H9 (cell line): ENCODE measurements around the gene VPS39. TPM values are rescaled to one million over a fixed set of nuclear protein-coding genes. Genes with fewer than 3 reads are reported as not detected.

Experiments
- DNase-seq: peaks from one replicate; pipeline ENCODE4 v3.0.0-alpha.2; 2017
- H2AFZ ChIP-seq: one replicate; pipeline ENCODE4 v1.6.1; 2013; ENCODE audit warnings: mild to moderate bottlenecking, low read length, control low read depth, moderate library complexity
- H2AK5ac ChIP-seq: 2 replicates; pipeline ENCODE4 v1.6.1; 2013; ENCODE audit warnings: low read length, control low read depth, mixed read lengths; ENCODE audit not compliant: insufficient read length
- H2BK120ac ChIP-seq: one replicate; pipeline ENCODE4 v1.6.1; 2013; ENCODE audit warnings: low read depth, mild to moderate bottlenecking, low read length, control low read depth, inconsistent platforms; ENCODE audit not compliant: poor library complexity, severe bottlenecking
- H2BK12ac ChIP-seq: 2 replicates; pipeline ENCODE4 v1.6.1; 2013; ENCODE audit warnings: low read length, control low read depth, mixed read lengths, low read depth; ENCODE audit not compliant: insufficient read length
- H2BK15ac ChIP-seq: 2 replicates; pipeline ENCODE4 v1.6.1; 2013; ENCODE audit warnings: low read depth, low read length, control low read depth
- H2BK20ac ChIP-seq: one replicate; pipeline ENCODE4 v1.6.1; 2013; ENCODE audit warnings: low read depth, mild to moderate bottlenecking, low read length, control low read depth, inconsistent platforms; ENCODE audit not compliant: poor library complexity, severe bottlenecking
- H2BK5ac ChIP-seq: 2 replicates; pipeline ENCODE4 v1.6.1; 2013; ENCODE audit warnings: low read length, control low read depth, mixed read lengths; ENCODE audit not compliant: insufficient read length
- H3K14ac ChIP-seq: 2 replicates; pipeline ENCODE4 v1.6.1; 2013; ENCODE audit warnings: low read length, control low read depth; ENCODE audit not compliant: insufficient read depth
- H3K18ac ChIP-seq: 2 replicates; pipeline ENCODE4 v1.6.1; 2013; ENCODE audit warnings: low read depth, mild to moderate bottlenecking, mixed read lengths, low read length, control low read depth; ENCODE audit not compliant: insufficient read length
- H3K23ac ChIP-seq: 2 replicates; pipeline ENCODE4 v1.6.1; 2013; ENCODE audit warnings: low read length, control low read depth, mixed read lengths, low read depth; ENCODE audit not compliant: insufficient read length
- H3K23me2 ChIP-seq: 2 replicates; pipeline ENCODE4 v1.6.1; 2013; ENCODE audit warnings: low read depth, mild to moderate bottlenecking, mixed read lengths, low read length, control low read depth; ENCODE audit not compliant: insufficient read length, poor library complexity, severe bottlenecking
- H3K27ac ChIP-seq: 2 replicates; pipeline ENCODE4 v1.5.1; 2013; ENCODE audit warnings: low read length, control low read depth, mixed read lengths, low read depth; ENCODE audit not compliant: insufficient read length
- H3K27me3 ChIP-seq: 2 replicates; pipeline ENCODE4 v1.6.1; 2013; ENCODE audit warnings: low read length, control low read depth, inconsistent platforms; ENCODE audit not compliant: insufficient read depth
- H3K4ac ChIP-seq: 2 replicates; pipeline ENCODE4 v1.6.1; 2013; ENCODE audit warnings: low read depth, mild to moderate bottlenecking, control low read depth, inconsistent platforms, low read length, moderate library complexity
- H3K4me1 ChIP-seq: 2 replicates; pipeline ENCODE4 v1.6.1; 2013; ENCODE audit warnings: low read length, control low read depth, inconsistent platforms; ENCODE audit not compliant: insufficient read depth
- H3K4me2 ChIP-seq: 2 replicates; pipeline ENCODE4 v1.6.1; 2013; ENCODE audit warnings: low read length, control low read depth, mixed read lengths; ENCODE audit not compliant: insufficient read length, insufficient read depth
- H3K56ac ChIP-seq: 2 replicates; pipeline ENCODE4 v1.6.1; 2013; ENCODE audit warnings: low read depth, mild to moderate bottlenecking, mixed read lengths, low read length, control low read depth; ENCODE audit not compliant: insufficient read length
- H3K79me1 ChIP-seq: 2 replicates; pipeline ENCODE4 v1.6.1; 2013; ENCODE audit warnings: low read depth, mild to moderate bottlenecking, moderate library complexity, low read length, control low read depth, inconsistent platforms; ENCODE audit not compliant: insufficient read depth, poor library complexity, severe bottlenecking
- H3K79me2 ChIP-seq: 2 replicates; pipeline ENCODE4 v1.6.1; 2013; ENCODE audit warnings: low read length, control low read depth, inconsistent platforms; ENCODE audit not compliant: insufficient read depth
- H3K9ac ChIP-seq: 2 replicates; pipeline ENCODE4 v1.6.1; 2013; ENCODE audit warnings: low read length, control low read depth, mixed read lengths; ENCODE audit not compliant: insufficient read length; ENCODE audit errors: extremely low read depth
- H3K9me3 ChIP-seq: one replicate; pipeline ENCODE4 v1.6.1; 2013; ENCODE audit warnings: low read depth, low read length, inconsistent platforms; ENCODE audit not compliant: control insufficient read depth
- H3T11ph ChIP-seq: one replicate; pipeline ENCODE4 v1.6.1; 2013; ENCODE audit warnings: mild to moderate bottlenecking, low read length, control low read depth, inconsistent platforms
- H4K20me1 ChIP-seq: one replicate; pipeline ENCODE4 v1.6.1; 2013; ENCODE audit not compliant: control insufficient read depth, insufficient read length, insufficient read depth
- H4K5ac ChIP-seq: 2 replicates; pipeline ENCODE4 v1.6.1; 2013; ENCODE audit warnings: low read depth, mild to moderate bottlenecking, mixed read lengths, low read length, control low read depth; ENCODE audit not compliant: insufficient read length
- H4K8ac ChIP-seq: replicated peaks from 2 replicates; pipeline ENCODE4 v1.6.1; 2013; ENCODE audit warnings: low read length, control low read depth, mixed read lengths, low read depth; ENCODE audit not compliant: insufficient read length
- H4K91ac ChIP-seq: 2 replicates; pipeline ENCODE4 v1.6.1; 2013; ENCODE audit warnings: low read depth, mild to moderate bottlenecking, moderate library complexity, mixed read lengths, low read length, control low read depth; ENCODE audit not compliant: insufficient read length
- H3K27ac Mint-ChIP-seq, 3 experiments: 2 replicates in 2 of 3; 3 replicates in 1 of 3; pipeline ENCODE4 v1.8.0; 2020 to 2021; ENCODE audit warnings: mixed read lengths in 3 of 3, mild to moderate bottlenecking in 1 of 3, moderate library complexity in 1 of 3
- H3K27me3 Mint-ChIP-seq: 2 replicates; pipeline ENCODE4 v1.8.0; 2021; ENCODE audit warnings: low read depth, mild to moderate bottlenecking, moderate library complexity, mixed read lengths
- H3K36me3 Mint-ChIP-seq, 3 experiments: 2 replicates in 2 of 3; 3 replicates in 1 of 3; pipeline ENCODE4 v1.8.0; 2020 to 2021; ENCODE audit warnings: low read depth in 3 of 3, mixed read lengths in 3 of 3; ENCODE audit not compliant: insufficient read depth in 1 of 3
- H3K4me1 Mint-ChIP-seq, 2 experiments: 2 replicates each; pipeline ENCODE4 v1.8.0; 2020; ENCODE audit warnings: mixed read lengths in 2 of 2
- H3K4me3 Mint-ChIP-seq, 2 experiments: 2 replicates in 1 of 2; 3 replicates in 1 of 2; pipeline ENCODE4 v1.8.0; 2020 to 2021; ENCODE audit warnings: mild to moderate bottlenecking in 2 of 2, mixed read lengths in 2 of 2, moderate library complexity in 1 of 2
- H3K9me3 Mint-ChIP-seq, 2 experiments: 2 replicates in 1 of 2; 3 replicates in 1 of 2; pipeline ENCODE4 v1.8.0; 2020; ENCODE audit warnings: mild to moderate bottlenecking in 2 of 2, mixed read lengths in 2 of 2, moderate library complexity in 1 of 2
- CTCF ChIP-seq: fragments of 200-600 bp; sonication (generic); conservative IDR thresholded peaks from 3 replicates; pipeline ENCODE4 v1.8.0; 2021; ENCODE audit warnings: antibody characterized with exemption, mild to moderate bottlenecking
- WGBS: extraction: QIAGEN DNeasy Blood & Tissue Kit; methylation state at CpG from one replicate; pipeline ENCODE4 v1.1.7; 2013; ENCODE audit warnings: missing lambda C conversion rate, low lambda C conversion rate, mixed read lengths; ENCODE audit not compliant: insufficient read length; ENCODE audit errors: extremely low coverage; 5-methylcytosine and 5-hydroxymethylcytosine counted together
- total RNA-seq: library from RNA; stranded (reverse); gene quantifications from 2 replicates; pipeline ENCODE4 v1.2.1, GENCODE V29; 2021

Gene VPS39
- total RNA-seq, 1 experiment from 2014 or later, result 48.6 TPM

- Mint-ChIP-seq H3K4me1 (peaks cover 8 to 10% of the 10 kb centered on the region in 2 experiments), H3K27ac (no peak overlapping the region; a peak in 1 of 7 replicates), H3K4me3 (no peak overlapping the region), H3K27me3 (no peaks in the 10 kb centered on the region), H3K36me3 (peaks cover 0 to 16% (median 4%) of the 10 kb centered on the region in 3 experiments; a peak in 6 of 7 replicates), H3K9me3 (no peaks in the 10 kb centered on the region)
- H2BK5ac ChIP-seq, result no peak overlapping the region
- no peak overlapping the region for H3K4ac ChIP-seq
- H2BK20ac ChIP-seq, result no peak overlapping the region
- H3K27ac ChIP-seq, result no peak overlapping the region
- no peak overlapping the region for H2BK120ac ChIP-seq
- no peak for DNase-seq
- H3K4me1 ChIP-seq, result no peaks in the 10 kb centered on the region
- no peak overlapping the region for H3K56ac ChIP-seq
- H2AFZ ChIP-seq, result no peak overlapping the region
- H2AK5ac ChIP-seq, result no peak overlapping the region
- no peak overlapping the region for H4K5ac ChIP-seq
- no peak overlapping the region for H3K4me2 ChIP-seq
- no peaks in the 10 kb centered on the region for H3K27me3 ChIP-seq
- H3K23me2 ChIP-seq, result peaks cover 3% of the 10 kb centered on the region
- no peak overlapping the region for H4K8ac ChIP-seq
- no peaks in the 10 kb centered on the region for H3K79me1 ChIP-seq
- H3T11ph ChIP-seq, result no peak overlapping the region
- H4K20me1 ChIP-seq, result no peaks in the 10 kb centered on the region
- no peak overlapping the region for H3K23ac ChIP-seq
- no peak for TF ChIP-seq CTCF
- H3K14ac ChIP-seq, result no peak overlapping the region
- WGBS, result no CpG with 5 or more reads among the region's 2 CpGs
- no peak overlapping the region for H3K18ac ChIP-seq
- H2BK15ac ChIP-seq, result no peak overlapping the region
- no peaks in the 10 kb centered on the region for H3K79me2 ChIP-seq
- no peak overlapping the region for H3K9ac ChIP-seq
- H4K91ac ChIP-seq, result no peak overlapping the region
- no peaks in the 10 kb centered on the region for H3K9me3 ChIP-seq
- no peak overlapping the region for H2BK12ac ChIP-seq
Observed at GRCh38 chr15:42202653-42203052, 5.5 kb downstream of the VPS39 start.
